ENCODE results near the gene TP73. TPM values are rescaled to one million over a fixed set of nuclear protein-coding genes. Genes with fewer than 3 reads are reported as not detected.

Gene TP73
- total and polyA plus RNA-seq, 2 experiments from 2014 or later: not detected

DNA sequence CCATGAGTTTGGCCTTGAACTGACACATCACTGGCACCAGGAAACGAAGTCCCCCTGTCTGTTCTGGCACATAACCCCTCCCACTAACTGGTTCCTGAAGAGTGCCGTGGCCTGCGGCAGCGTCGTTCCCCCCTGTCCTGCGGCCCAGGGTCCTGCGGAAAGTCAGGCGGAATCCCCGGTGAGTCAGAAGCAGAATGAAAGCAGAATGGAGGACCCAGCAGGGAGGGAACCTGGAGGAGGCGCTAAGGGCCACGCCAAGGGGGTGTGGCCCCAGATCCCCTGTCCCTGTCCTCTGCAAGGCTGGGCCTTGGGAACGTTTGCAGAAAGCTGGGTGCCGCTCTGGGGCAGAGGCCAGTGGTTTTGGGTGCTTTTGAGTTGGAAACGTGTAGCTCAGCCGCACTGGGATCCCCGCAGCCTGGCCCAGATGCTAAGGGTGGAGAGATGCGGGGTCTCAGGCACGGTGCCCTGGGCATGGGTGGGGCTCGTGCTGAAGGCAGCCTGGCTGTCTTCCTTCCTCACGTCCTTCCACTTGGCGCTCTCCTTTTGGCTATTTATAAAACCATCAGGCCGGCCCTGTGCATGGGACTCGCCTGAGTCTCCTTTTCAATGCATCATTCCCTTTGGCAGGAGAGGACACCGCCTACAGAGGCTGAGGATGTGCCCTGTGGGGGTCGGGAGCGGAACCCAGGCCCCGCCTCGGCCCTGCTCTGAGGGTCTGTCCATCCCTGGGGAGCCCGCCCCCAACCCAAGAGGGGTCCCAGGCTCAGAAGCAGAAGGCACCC, 36.2 kb downstream of the TP73 start:
- DNase-seq: peak; percentile 48
- H3K4me1 ChIP-seq (ENCODE audit: insufficient read depth): no peaks in the 10 kb centered on the region
- H3K27ac ChIP-seq: no peak overlapping the region
- H3K9ac ChIP-seq: no peak overlapping the region
- no peaks in the 10 kb centered on the region for H3K9me2 ChIP-seq (ENCODE audit: insufficient read depth)
- no peaks in the 10 kb centered on the region for H3K36me3 ChIP-seq (ENCODE audit: low read depth)
- no peaks in the 10 kb centered on the region for H3K9me3 ChIP-seq (ENCODE audit: low read depth)
- TF ChIP-seq EZH2phosphoT487 (IDR thresholded peaks at IDR 0.05; ENCODE audit: insufficient read depth, low read depth): no peak
- no peak for TF ChIP-seq EZH2 (IDR thresholded peaks at IDR 0.05; ENCODE audit: insufficient read depth, poor library complexity, severe bottlenecking)
- no peak overlapping the region for H3K4me3 ChIP-seq
- H2AFZ ChIP-seq: no peak overlapping the region
- H3K79me2 ChIP-seq (ENCODE audit: insufficient read depth): no peaks in the 10 kb centered on the region
- peaks cover 13% of the 10 kb centered on the region for H3K27me3 ChIP-seq (replicated peaks; ENCODE audit: insufficient read depth)
- WGBS, 2 experiments (ENCODE audit: low coverage in 1 of 2, low lambda C conversion rate in 2 of 2, missing lambda C conversion rate in 2 of 2): 9 to 13% methylated on average over 28 to 29 of the region's 29 CpGs
- no peaks in the 10 kb centered on the region for H4K20me1 ChIP-seq (ENCODE audit: insufficient read depth)
- in situ Hi-C loops (cut with MboI): no loop called here
- no peaks in the 10 kb centered on the region for H3F3A ChIP-seq (ENCODE audit: insufficient read depth)
- no peak overlapping the region for H3K4me2 ChIP-seq (ENCODE audit: unreplicated experiment)

DNA sequence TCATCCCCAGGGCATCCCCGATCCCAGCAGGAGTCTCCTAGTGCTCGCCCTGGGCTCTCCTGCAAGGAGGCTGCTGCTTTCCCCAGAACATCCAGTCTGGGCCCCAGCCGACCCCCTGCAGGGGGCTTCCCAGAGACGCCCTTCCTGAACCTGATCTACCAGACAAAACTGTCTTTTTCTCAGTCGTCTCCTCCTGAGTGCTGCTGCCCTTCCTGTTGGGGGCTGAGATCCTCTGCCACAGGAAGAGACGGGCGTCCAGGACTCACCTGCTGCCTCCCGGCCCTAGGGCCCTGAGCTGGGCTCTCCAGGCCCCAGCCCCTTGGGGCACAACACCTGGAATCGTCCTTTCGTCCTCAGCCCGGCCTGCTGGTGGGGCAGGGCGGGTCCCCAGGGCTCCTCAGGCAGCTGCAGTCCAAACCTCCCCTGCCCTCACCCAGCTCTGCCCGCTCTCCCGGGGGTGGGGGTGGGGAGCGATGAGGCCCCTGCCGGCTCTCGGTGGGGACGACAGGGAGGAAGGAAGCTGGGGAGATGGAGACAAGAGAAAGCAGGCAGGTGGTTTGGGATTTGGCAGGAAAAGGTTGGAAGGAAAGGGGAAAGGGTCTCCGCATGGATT, 36.9 kb downstream of the TP73 start:
- Histone ChIP-seq H3K27ac (no peak overlapping the region), H3K4me3 (no peak overlapping the region), H3F3A (ENCODE audit: insufficient read depth) (no peaks in the 10 kb centered on the region), H3K79me2 (ENCODE audit: insufficient read depth) (no peaks in the 10 kb centered on the region), H3K4me1 (ENCODE audit: insufficient read depth) (no peaks in the 10 kb centered on the region), H2AFZ (no peak overlapping the region), H3K9me3 (ENCODE audit: low read depth) (no peaks in the 10 kb centered on the region), H4K20me1 (ENCODE audit: insufficient read depth) (no peaks in the 10 kb centered on the region), H3K36me3 (ENCODE audit: low read depth) (no peaks in the 10 kb centered on the region), H3K27me3 (replicated peaks; ENCODE audit: insufficient read depth) (peaks cover 13% of the 10 kb centered on the region), H3K4me2 (ENCODE audit: unreplicated experiment) (no peak overlapping the region), H3K9me2 (ENCODE audit: insufficient read depth) (no peaks in the 10 kb centered on the region), H3K9ac (no peak overlapping the region)
- DNase-seq: no peak
- in situ Hi-C loops (cut with MboI): no loop called here
- WGBS, 2 experiments (ENCODE audit: low coverage in 1 of 2, low lambda C conversion rate in 2 of 2, missing lambda C conversion rate in 2 of 2): 43 to 48% methylated on average over 14 to 19 of the region's 19 CpGs
- TF ChIP-seq EZH2phosphoT487 (IDR thresholded peaks at IDR 0.05; ENCODE audit: insufficient read depth, low read depth) (no peak), EZH2 (IDR thresholded peaks at IDR 0.05; ENCODE audit: insufficient read depth, poor library complexity, severe bottlenecking) (no peak)

DNA sequence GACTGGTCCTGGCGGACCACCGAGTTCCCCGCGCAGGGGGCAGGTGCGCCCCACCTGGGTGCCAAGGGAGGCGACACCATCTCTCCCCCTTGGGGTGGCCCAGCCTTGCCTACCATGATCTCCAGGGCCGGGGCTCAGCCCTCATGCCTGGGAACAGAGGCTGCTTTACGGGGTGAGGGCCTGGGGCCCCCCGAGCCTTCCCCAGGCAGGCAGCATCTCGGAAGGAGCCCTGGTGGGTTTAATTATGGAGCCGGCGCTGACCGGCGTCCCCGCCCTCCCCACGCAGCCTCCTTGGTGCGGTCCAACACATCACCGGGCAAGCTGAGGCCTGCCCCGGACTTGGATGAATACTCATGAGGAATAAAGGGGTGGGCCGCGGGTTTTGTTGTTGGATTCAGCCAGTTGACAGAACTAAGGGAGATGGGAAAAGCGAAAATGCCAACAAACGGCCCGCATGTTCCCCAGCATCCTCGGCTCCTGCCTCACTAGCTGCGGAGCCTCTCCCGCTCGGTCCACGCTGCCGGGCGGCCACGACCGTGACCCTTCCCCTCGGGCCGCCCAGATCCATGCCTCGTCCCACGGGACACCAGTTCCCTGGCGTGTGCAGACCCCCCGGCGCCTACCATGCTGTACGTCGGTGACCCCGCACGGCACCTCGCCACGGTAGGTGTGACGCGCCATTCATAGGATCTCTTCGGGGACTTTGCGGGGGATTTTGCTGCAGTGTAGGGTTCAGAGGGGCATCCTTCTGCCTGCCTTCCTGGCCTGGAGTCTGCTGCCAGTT, 38.2 kb downstream of the TP73 start:
- Histone ChIP-seq H3K27me3 (replicated peaks; ENCODE audit: insufficient read depth) (peaks cover 6% of the 10 kb centered on the region; the same call in 1 of the 2 replicates), H3K4me2 (ENCODE audit: unreplicated experiment) (no peak overlapping the region), H3K4me3 (no peak overlapping the region), H3K27ac (no peak overlapping the region), H3K9me3 (ENCODE audit: low read depth) (no peaks in the 10 kb centered on the region), H3K79me2 (ENCODE audit: insufficient read depth) (no peaks in the 10 kb centered on the region), H3K36me3 (ENCODE audit: low read depth) (no peaks in the 10 kb centered on the region), H3K4me1 (ENCODE audit: insufficient read depth) (no peaks in the 10 kb centered on the region), H3F3A (ENCODE audit: insufficient read depth) (no peaks in the 10 kb centered on the region), H2AFZ (no peak overlapping the region), H4K20me1 (ENCODE audit: insufficient read depth) (no peaks in the 10 kb centered on the region), H3K9ac (no peak overlapping the region), H3K9me2 (ENCODE audit: insufficient read depth) (no peaks in the 10 kb centered on the region)
- in situ Hi-C loops (cut with MboI): no loop called here
- WGBS, 2 experiments (ENCODE audit: low coverage in 1 of 2, low lambda C conversion rate in 2 of 2, missing lambda C conversion rate in 2 of 2): 71 to 73% methylated on average over 46 to 50 of the region's 50 CpGs
- no peak for DNase-seq
- no peak for TF ChIP-seq EZH2 (IDR thresholded peaks at IDR 0.05; ENCODE audit: insufficient read depth, poor library complexity, severe bottlenecking)
- TF ChIP-seq EZH2phosphoT487 (IDR thresholded peaks at IDR 0.05; ENCODE audit: insufficient read depth, low read depth): no peak

DNA sequence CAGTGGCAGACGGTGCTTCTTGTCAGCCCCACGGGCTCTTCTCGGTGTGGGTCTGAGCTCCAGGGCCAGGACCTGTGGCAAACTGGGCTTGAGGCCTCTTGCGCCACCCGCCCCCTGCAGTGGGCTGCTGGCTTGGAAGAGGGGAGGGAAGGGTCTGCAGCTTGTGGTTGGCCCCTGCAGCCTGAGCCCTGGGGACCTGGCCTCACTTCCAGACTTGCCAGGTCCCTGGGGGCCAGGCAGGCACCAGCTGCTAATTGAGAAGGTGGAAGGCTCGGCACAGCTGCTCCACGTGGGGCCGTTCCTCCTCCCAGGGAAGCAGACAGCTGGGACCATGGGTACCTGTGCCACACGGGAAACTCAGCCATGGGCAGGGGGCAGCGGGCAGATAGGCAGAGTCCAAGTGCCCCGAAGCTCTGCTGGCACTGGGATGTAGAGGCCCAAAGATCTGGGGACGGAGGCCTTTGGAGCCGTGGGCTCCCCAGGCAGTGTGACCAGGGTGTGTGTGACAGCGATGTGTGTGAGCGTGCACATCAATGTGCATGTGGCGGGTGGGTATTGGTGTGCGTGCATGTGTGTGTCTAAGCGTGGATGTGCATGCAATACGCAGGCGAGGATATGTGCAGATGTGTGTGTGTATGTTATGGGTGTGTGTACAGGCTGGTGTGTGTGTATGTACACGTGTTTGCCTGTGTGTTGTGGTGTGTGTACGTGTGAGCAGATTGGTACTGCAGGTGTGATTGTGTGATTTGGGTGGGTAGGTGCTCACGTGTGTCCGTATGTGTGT, 39.3 kb downstream of the TP73 start:
- H3K4me1 ChIP-seq (ENCODE audit: insufficient read depth): no peaks in the 10 kb centered on the region
- WGBS, 2 experiments (ENCODE audit: low coverage in 1 of 2, low lambda C conversion rate in 2 of 2, missing lambda C conversion rate in 2 of 2): 52 to 54% methylated on average over 24 of the region's 24 CpGs
- no peak overlapping the region for H3K27ac ChIP-seq
- no peak overlapping the region for H2AFZ ChIP-seq
- TF ChIP-seq EZH2 (IDR thresholded peaks at IDR 0.05; ENCODE audit: insufficient read depth, poor library complexity, severe bottlenecking) (no peak), EZH2phosphoT487 (IDR thresholded peaks at IDR 0.05; ENCODE audit: insufficient read depth, low read depth) (no peak)
- in situ Hi-C loops (cut with MboI): no loop called here
- H3K36me3 ChIP-seq (ENCODE audit: low read depth): no peaks in the 10 kb centered on the region
- no peak overlapping the region for H3K4me3 ChIP-seq
- H3F3A ChIP-seq (ENCODE audit: insufficient read depth): no peaks in the 10 kb centered on the region
- no peaks in the 10 kb centered on the region for H4K20me1 ChIP-seq (ENCODE audit: insufficient read depth)
- no peaks in the 10 kb centered on the region for H3K79me2 ChIP-seq (ENCODE audit: insufficient read depth)
- no peaks in the 10 kb centered on the region for H3K9me2 ChIP-seq (ENCODE audit: insufficient read depth)
- H3K27me3 ChIP-seq (replicated peaks; ENCODE audit: insufficient read depth): peaks cover 14% of the 10 kb centered on the region
- no peak for DNase-seq
- H3K4me2 ChIP-seq (ENCODE audit: unreplicated experiment): no peak overlapping the region
- H3K9me3 ChIP-seq (ENCODE audit: low read depth): no peaks in the 10 kb centered on the region
- no peak overlapping the region for H3K9ac ChIP-seq

Data from GM23248 (cell line).